ENCODE data around the gene NR2F1-AS1.

NR2F1-AS1 gene

GRCh38 chr5:93417490-93417889 lies 163.5 kb downstream of the NR2F1-AS1 start:
- Mint-ChIP-seq H3K27me3 (ENCODE audit: low read depth) (no peaks in the 10 kb centered on the region), H3K36me3 (ENCODE audit: low read depth) (no peaks in the 10 kb centered on the region), H3K4me1 (peaks cover 20% of the 10 kb centered on the region), H3K27ac (peak overlapping the region in 1 of 3 experiments; percentile 10), H3K9me3 (no peaks in the 10 kb centered on the region), H3K4me3 (no peak overlapping the region)
- TF ChIP-seq CTCF (IDR thresholded peaks at IDR 0.05; ENCODE audit: unreplicated experiment in 3 of 3): no peak

GRCh38 chr5:93415819-93416218 lies 165.2 kb downstream of the NR2F1-AS1 start:
- H3K9me3 Mint-ChIP-seq: no peaks in the 10 kb centered on the region

GRCh38 chr5:93411716-93412115 lies 169.3 kb downstream of the NR2F1-AS1 start:
- Mint-ChIP-seq H3K36me3 (ENCODE audit: low read depth) (peaks cover 8% of the 10 kb centered on the region), H3K27me3 (ENCODE audit: low read depth) (no peaks in the 10 kb centered on the region), H3K4me1 (peaks cover 25% of the 10 kb centered on the region), H3K9me3 (no peaks in the 10 kb centered on the region), H3K27ac (peak overlapping the region in 1 of 3 experiments; percentile 27), H3K4me3 (no peak overlapping the region)
- TF ChIP-seq CTCF (IDR thresholded peaks at IDR 0.05; ENCODE audit: unreplicated experiment in 3 of 3): no peak

More at GRCh38 chr5:93415819-93416218, 165.2 kb downstream of the NR2F1-AS1 start:
- H3K36me3 Mint-ChIP-seq (ENCODE audit: low read depth): peaks cover 7% of the 10 kb centered on the region
- no peaks in the 10 kb centered on the region for H3K27me3 Mint-ChIP-seq (ENCODE audit: low read depth)
- H3K27ac Mint-ChIP-seq: no peak overlapping the region
- peaks cover 6% of the 10 kb centered on the region for H3K4me1 Mint-ChIP-seq
- H3K4me3 Mint-ChIP-seq: no peak overlapping the region
- no peak for TF ChIP-seq CTCF (IDR thresholded peaks at IDR 0.05; ENCODE audit: unreplicated experiment in 3 of 3)

- Mint-ChIP-seq H3K9me3 (peaks cover 4% of the 10 kb centered on the region), H3K4me3 (no peak overlapping the region), H3K27me3 (ENCODE audit: low read depth) (no peaks in the 10 kb centered on the region), H3K36me3 (ENCODE audit: low read depth) (peaks cover 8% of the 10 kb centered on the region), H3K27ac (no peak overlapping the region), H3K4me1 (peaks cover 25% of the 10 kb centered on the region)
- no peak for TF ChIP-seq CTCF (IDR thresholded peaks at IDR 0.05; ENCODE audit: unreplicated experiment in 3 of 3)
These were observed 171.3 kb downstream of the NR2F1-AS1 start for GRCh38 chr5:93409691-93410090.

- Mint-ChIP-seq H3K4me1 (peaks cover 43% of the 10 kb centered on the region), H3K9me3 (peaks cover 4% of the 10 kb centered on the region), H3K27ac (peak overlapping the region; percentile 61 to 84 (median 74)), H3K27me3 (ENCODE audit: low read depth) (no peaks in the 10 kb centered on the region), H3K36me3 (ENCODE audit: low read depth) (peaks cover 8% of the 10 kb centered on the region), H3K4me3 (no peak overlapping the region)
- TF ChIP-seq CTCF (IDR thresholded peaks at IDR 0.05; ENCODE audit: unreplicated experiment in 3 of 3): no peak
These were observed 173.6 kb downstream of the NR2F1-AS1 start for GRCh38 chr5:93407454-93407853.

GRCh38 chr5:93406971-93407401 lies 174.0 kb downstream of the NR2F1-AS1 start:
- Mint-ChIP-seq H3K9me3 (peaks cover 4% of the 10 kb centered on the region), H3K4me3 (no peak overlapping the region), H3K27me3 (ENCODE audit: low read depth) (no peaks in the 10 kb centered on the region), H3K36me3 (ENCODE audit: low read depth) (peaks cover 8% of the 10 kb centered on the region), H3K4me1 (peaks cover 48% of the 10 kb centered on the region), H3K27ac (peak overlapping the region; percentile 61 to 84 (median 74))
- TF ChIP-seq CTCF (IDR thresholded peaks at IDR 0.05; ENCODE audit: unreplicated experiment in 3 of 3): no peak
